NCI-H2029 (cell line): ENCODE measurements around the gene C10orf67.
"Not testable (repeated sequence)": the region's sequence is repeated elsewhere in the genome, so short reads cannot be mapped to it uniquely, and the experiment has no call there.

Source experiments
- DNase-seq: peaks from one replicate; lab custom pipeline; 2025; lab: John Stamatoyannopoulos, UW

Gene C10orf67

GRCh38 chr10:23344241-23344841, at the start of gene C10orf67:
C10orf67 (minus strand) TSS chr10:23344797; CDS start chr10:23344774, 23 bp downstream.
- no peak for DNase-seq

DNA sequence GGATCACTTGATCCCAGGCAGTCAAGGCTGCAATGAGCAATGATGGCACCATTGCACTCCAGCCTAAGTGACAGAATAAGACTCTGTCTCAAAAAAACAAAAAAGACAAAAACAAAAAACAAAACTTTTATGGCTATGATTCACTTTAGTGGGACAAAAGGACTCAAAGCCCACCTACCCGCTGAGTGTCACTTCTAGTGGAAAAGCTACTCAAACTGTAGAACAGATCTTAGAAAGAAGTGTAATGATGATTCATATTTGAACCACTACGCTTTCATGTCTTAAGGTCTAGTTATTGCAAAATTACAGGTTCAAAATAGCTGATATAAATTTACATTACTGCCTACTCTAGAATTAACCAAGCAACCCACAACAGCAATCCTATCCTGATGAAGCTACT, 47.2 kb upstream of the C10orf67 start:
- DNase-seq = no peak

GRCh38 chr10:23390809-23391208, 46.2 kb upstream of the C10orf67 start:
- no peak for DNase-seq

GRCh38 chr10:23390408-23390807, 45.8 kb upstream of the C10orf67 start:
- not testable (repeated sequence) for DNase-seq

GRCh38 chr10:23387516-23387915, 42.9 kb upstream of the C10orf67 start:
- not testable (repeated sequence) for DNase-seq

- no peak for DNase-seq
Measured at GRCh38 chr10:23386052-23386451, 41.5 kb upstream of the C10orf67 start.

DNA sequence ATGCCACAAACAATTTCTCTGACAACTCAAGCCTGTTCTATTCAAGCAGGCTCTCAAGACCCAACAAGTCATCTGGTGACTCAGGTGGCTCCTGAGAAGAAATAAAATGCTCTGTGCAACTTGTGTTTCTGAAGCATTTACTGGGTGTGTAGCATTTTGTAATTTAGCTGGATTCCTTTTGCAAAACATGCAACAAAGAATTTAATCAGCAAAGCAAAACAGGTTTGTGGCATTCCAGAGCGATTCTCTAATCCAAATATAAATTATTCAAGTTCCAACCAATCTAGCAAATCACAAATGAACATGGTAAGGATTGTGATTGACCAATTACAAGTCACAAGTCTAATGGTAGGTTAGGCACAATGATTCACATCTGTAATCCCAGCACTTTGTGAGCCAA, 39.8 kb upstream of the C10orf67 start:
- no peak for DNase-seq

- no peak for DNase-seq
Measured at GRCh38 chr10:23383637-23384036, 39.0 kb upstream of the C10orf67 start.

DNA sequence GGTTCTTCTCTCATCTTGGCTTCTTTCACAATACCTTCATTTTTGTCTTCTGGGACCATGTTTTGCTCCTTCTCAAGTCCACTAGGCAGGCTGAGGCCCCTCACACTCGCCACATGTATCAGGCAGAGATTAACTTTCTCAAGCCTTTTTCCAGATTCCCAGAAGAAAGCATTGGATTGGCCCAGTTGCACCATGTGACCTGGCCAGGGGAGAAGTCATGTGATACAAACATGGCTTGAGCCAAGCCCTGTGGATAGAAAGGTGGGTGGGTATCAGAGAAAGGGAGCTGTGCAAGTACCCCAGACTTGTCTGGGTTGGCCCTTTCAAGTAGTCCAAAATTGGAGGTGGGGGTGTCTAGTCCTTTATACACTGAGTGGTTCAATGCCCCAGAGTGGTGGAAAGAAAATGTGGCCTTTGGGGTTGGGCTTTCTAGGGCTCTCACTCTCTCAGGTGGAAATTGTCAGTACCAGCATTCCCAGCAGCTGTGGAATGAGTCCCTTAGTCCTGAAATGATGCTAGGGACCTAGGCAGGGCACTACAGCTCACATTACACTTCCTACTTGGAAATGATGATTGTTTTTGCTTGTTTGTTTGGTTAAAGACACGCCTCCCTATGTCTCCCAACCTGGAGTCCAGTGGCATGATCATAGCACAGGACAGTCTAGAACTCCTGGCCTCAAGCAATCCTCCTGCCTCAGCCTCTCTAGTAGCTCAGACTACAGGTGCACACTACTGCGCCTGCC, 36.9 kb upstream of the C10orf67 start:
- DNase-seq = no peak

DNA sequence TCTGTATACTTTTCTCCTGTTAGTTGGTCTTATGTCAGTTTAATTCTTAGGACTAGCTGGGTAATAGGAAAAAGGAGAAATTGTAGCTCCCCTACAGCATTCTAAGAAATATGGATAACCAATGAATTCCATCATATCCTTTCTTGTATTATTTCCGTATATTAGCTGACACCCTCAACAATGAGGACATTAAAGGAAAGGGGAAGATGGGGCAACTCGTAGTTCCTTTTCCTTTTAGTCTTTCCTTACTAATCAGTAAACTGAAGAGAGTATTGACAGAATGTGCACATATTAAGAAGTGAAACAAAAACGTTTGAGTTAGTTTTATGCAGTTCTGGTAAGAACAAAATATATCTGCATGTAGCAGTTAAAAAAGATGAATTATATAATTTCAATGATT, 35.1 kb upstream of the C10orf67 start:
- no peak for DNase-seq

DNA sequence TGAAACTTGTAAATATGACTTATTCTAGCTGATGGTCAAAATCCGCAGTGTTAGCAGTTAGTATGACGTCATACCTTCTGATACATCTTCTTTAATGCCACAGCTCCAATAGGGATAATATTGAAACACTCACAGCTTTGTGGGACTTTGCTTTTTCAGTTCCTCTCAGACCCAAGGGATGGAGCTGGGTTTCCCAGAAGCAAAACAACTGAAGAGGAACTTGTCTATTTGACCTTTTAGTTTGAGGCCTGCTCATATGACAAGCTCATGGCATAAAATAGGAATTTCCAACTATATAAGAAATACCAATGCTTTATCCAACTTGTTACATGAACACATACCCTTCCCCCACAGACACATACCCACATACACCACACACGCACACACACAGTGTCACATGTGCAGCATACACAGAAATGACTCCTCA, 31.6 kb upstream of the C10orf67 start:
- DNase-seq = no peak

GRCh38 chr10:23375366-23375765, 30.8 kb upstream of the C10orf67 start:
- no peak for DNase-seq

GRCh38 chr10:23373156-23373555, 28.6 kb upstream of the C10orf67 start:
- DNase-seq = no peak

GRCh38 chr10:23371073-23371472, 26.5 kb upstream of the C10orf67 start:
- no peak for DNase-seq

GRCh38 chr10:23370106-23370505, 25.5 kb upstream of the C10orf67 start:
- DNase-seq = no peak

DNA sequence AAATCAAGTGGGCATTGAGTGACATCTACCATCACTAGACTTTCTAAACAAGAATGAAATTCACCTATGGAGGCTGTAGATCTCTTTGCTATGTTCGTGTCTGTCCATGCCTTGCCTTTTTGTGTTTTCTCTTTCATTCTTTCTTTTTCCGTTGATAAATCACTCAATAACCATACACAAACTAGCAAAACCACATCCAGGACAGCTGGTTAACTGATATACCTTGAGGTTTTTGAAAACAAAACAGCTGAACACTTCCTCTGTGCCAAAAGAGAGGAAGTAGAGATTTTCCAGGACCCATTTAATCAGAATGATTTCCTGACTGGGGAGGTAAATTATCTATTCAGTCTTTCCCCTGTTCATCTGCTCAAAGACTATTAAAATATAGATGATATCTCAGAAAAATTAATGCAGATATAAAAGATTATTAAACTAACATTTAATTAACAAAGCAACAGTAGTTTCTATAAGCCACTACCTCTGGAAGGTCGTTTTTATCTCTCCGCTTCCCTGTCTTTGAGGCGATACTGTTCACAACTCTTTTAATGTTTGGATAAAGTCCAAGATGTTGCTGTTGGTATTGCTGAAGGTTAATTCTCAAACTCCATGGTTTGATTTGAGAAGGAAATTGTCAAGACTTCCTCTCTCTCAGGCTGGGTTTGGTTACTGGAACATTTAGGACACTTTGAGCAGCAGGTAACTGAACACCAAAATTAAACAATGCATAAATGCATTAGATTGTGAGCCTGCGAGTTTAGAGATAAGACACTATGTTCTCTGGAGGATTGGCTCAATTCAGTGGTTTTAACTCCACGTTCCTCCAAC, 24.4 kb upstream of the C10orf67 start:
- no peak for DNase-seq

DNA sequence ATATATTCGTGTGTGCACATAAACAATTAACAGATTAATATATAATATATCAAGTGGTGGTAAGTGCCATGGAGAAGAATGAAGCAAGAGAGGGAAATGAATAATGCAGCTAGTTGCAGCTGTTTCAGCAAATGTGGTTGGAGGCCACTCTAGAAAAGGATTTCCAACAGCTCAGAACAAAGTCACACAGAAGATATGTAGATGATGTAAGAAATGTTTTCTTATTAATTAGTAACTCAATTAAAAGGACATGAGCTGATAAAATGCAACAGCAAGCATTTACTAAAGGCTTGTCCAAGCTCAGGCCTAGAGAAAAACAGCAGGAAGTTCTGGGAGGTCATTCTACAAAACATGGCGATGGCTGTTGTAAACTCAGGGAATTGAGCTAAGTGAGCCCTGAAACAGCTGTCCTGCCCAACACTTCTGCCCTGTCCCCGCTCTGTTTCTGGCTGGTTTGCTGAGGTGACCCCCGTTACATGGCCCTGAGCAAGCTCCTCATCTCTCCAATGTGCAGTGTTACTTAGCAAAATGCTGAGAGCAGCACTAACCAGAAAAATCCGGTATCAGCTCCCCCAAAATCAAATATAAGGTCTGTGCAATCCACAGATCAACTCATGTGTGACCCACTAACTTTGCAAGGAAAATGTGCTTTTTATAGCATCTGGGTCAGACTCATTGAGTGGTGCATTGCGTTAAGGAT, 23.4 kb upstream of the C10orf67 start:
- DNase-seq = no peak

DNA sequence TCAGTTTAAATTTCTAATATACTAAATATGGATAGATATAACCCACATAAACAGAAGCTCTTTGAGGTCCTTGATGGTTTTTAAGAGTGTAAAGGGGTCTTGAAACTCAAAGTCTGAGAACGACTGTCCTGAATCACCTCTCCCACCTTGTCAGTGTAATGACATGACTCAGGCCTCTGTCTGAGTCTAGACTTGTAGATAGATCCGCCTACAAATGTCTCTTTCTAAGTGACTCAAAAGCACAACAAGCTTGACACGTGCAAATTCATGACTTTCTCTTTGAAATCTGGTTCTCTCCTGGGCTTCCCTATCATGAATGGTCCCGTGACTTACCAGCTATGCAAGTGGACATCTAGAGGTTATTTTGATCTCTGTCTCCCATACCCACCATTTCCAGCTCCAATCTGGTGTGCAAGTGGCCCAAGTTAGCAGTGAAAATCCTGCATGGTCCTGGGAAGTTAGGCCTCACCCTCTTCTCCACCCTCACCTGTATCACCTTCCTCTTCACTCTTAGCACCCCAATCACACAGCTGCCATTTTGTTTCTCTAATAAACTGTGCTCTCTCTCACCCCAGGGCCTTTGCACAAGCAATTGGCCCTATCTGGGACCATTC, 20.9 kb upstream of the C10orf67 start:
- DNase-seq = not testable (repeated sequence)

DNA sequence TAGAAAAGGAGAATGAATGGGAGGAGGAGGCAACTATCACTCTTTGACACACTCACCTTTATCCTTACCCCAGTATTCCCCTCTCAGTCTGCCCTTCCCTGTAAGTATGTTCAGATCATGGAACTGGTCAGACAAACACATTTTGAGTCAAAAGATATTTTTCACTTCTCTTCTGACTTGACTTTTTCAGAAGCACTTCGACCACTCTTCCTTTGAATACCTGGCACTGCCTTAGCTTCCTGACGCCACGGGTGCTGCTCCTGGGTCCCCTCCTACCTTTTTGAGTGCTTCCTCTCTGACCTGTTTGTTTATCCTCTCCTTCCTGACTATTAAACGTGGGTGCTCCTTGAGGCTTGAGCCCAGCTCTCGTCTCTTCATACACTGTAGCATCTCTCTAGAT, 19.8 kb upstream of the C10orf67 start:
- no peak for DNase-seq

DNA sequence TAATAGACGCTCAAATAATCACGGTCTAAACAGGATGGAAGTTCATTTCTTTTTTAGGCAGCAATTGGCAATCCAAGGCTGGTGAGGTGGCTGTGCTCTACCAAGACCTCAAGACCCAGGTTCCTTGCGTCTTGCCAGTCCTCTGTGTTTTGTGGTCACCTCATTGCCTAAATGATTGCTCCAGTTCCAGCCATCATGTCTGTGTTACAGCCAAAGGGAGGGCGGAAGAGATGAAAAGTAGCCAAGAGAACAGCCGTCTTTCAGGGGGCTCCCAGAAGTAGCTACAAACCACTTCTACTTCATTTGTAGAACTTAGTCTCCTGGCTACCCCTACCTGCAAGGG, 19.2 kb upstream of the C10orf67 start:
- DNase-seq = no peak

- DNase-seq = no peak
Measured at GRCh38 chr10:23362879-23363792, 18.5 kb upstream of the C10orf67 start.
